Endothelial cell of umbilical vein (primary cell): ENCODE measurements around the gene ZHX3. TPM values are rescaled to one million over a fixed set of nuclear protein-coding genes. Genes with fewer than 3 reads are reported as not detected.

Experiments
- BruUV-seq: library from RNA; stranded (reverse); fragments of 400-500 nt; replicated peaks from 2 replicates; lab custom pipeline; 2021; lab: Mats Ljungman, UMichigan
- CTCF ChIA-PET: fragments of 300-600, 350-600 bp; sonication (Branson Sonifier 250); formaldehyde crosslinking; loops from one replicate; lab custom pipeline; 2021; ENCODE audit warnings: antibody characterized with exemption, inconsistent platforms; lab: Charles Lee
- POLR2A ChIA-PET: fragments of 300-600, 350-600 bp; sonication (Branson Sonifier 250); formaldehyde crosslinking; loops from one replicate; lab custom pipeline; 2021; ENCODE audit warnings: antibody characterized with exemption, inconsistent platforms; lab: Charles Lee
- DNase-seq: peaks from one replicate; pipeline ENCODE4 v3.0.0-alpha.2; 2011; ENCODE audit warnings: low read depth, low spot score
- FAIRE-seq: peaks from 2 replicates; lab custom pipeline; 2011; peaks lifted over from hg19 to GRCh38; lab: Jason Lieb, UNC
- H2AFZ ChIP-seq: 2 replicates; pipeline ENCODE4 v1.6.0; 2012; ENCODE audit warnings: low read depth, low read length, control low read depth, inconsistent platforms
- H3K27ac ChIP-seq: 2 replicates; pipeline ENCODE4 v1.5.1; 2011; ENCODE audit warnings: low read depth, mild to moderate bottlenecking, control low read depth, low read length, moderate library complexity; ENCODE audit not compliant: insufficient read depth
- H3K27me3 ChIP-seq, 2 experiments: 2 replicates each; pipeline versions ENCODE4 v1.6.0 to v1.6.1; 2011; ENCODE audit warnings: low read length in 2 of 2, mixed read lengths in 1 of 2; ENCODE audit not compliant: control insufficient read depth in 2 of 2, insufficient read depth in 2 of 2
- H3K36me3 ChIP-seq, 2 experiments: 2 replicates in 1 of 2; 3 replicates in 1 of 2; pipeline ENCODE4 v1.5.1; 2011; ENCODE audit warnings: low read length in 2 of 2, mild to moderate bottlenecking in 1 of 2, moderate library complexity in 1 of 2; ENCODE audit not compliant: control insufficient read depth in 2 of 2, insufficient read depth in 2 of 2; ENCODE audit errors: extremely low read depth in 1 of 2
- H3K4me1 ChIP-seq: 3 replicates; pipeline ENCODE4 v1.5.1; 2011; ENCODE audit warnings: mild to moderate bottlenecking, low read length; ENCODE audit not compliant: control insufficient read depth, insufficient read depth; ENCODE audit errors: extremely low read depth
- H3K4me2 ChIP-seq: 2 replicates; pipeline ENCODE4 v1.6.1; 2011; ENCODE audit warnings: low read length, control low read depth, mixed read lengths; ENCODE audit not compliant: insufficient read depth
- H3K4me3 ChIP-seq, 3 experiments: fragments of 200-600 bp in 1 of 3; sonication (generic), shearing (Covaris generic) in 1 of 3; replicated peaks in 1 of 3; 2 replicates each; pipeline ENCODE4 v1.5.1; 2011 to 2016; ENCODE audit warnings: control low read depth in 3 of 3, low read length in 3 of 3, mild to moderate bottlenecking in 2 of 3, inconsistent platforms in 1 of 3, low read depth in 1 of 3, moderate library complexity in 1 of 3; ENCODE audit not compliant: insufficient read depth in 1 of 3
- H3K79me2 ChIP-seq: 2 replicates; pipeline ENCODE4 v1.6.0; 2012; ENCODE audit warnings: low read length, inconsistent platforms; ENCODE audit not compliant: control insufficient read depth, insufficient read depth
- H3K9ac ChIP-seq: replicated peaks from 2 replicates; pipeline ENCODE3; 2011; ENCODE audit warnings: low read length, control low read depth; ENCODE audit not compliant: insufficient read depth; ENCODE audit errors: extremely low read depth
- H3K9me1 ChIP-seq: replicated peaks from 3 replicates; pipeline ENCODE4 v1.6.0; 2011; ENCODE audit warnings: mild to moderate bottlenecking, low read length; ENCODE audit not compliant: control insufficient read depth, insufficient read depth; ENCODE audit errors: extremely low read depth
- H3K9me3 ChIP-seq: replicated peaks from 2 replicates; pipeline ENCODE4 v1.5.1; 2012; ENCODE audit warnings: low read length, inconsistent platforms; ENCODE audit not compliant: control insufficient read depth, insufficient read depth
- H4K20me1 ChIP-seq: replicated peaks from 2 replicates; pipeline ENCODE3; 2011; ENCODE audit warnings: mild to moderate bottlenecking, low read length; ENCODE audit not compliant: control insufficient read depth, insufficient read depth; ENCODE audit errors: extremely low read depth
- EZH2 ChIP-seq: IDR thresholded peaks from 2 replicates; pipeline ENCODE4 v1.6.1; 2012; ENCODE audit warnings: borderline replicate concordance, low read depth, mild to moderate bottlenecking, moderate library complexity, low read length, inconsistent platforms; ENCODE audit not compliant: severe bottlenecking
- FOS ChIP-seq: IDR thresholded peaks from 2 replicates; pipeline ENCODE4 v1.6.1; 2011; ENCODE audit warnings: mild to moderate bottlenecking, low read length, moderate library complexity, borderline replicate concordance; ENCODE audit not compliant: insufficient read depth
- GATA2 ChIP-seq: IDR thresholded peaks from 2 replicates; pipeline ENCODE4 v1.7.0; 2011; ENCODE audit warnings: low read depth, mild to moderate bottlenecking, moderate library complexity, mixed read lengths, low read length; ENCODE audit not compliant: insufficient read length, insufficient read depth
- JUN ChIP-seq: IDR thresholded peaks from 2 replicates; pipeline ENCODE4 v1.6.1; 2011; ENCODE audit warnings: borderline replicate concordance, low read depth; ENCODE audit not compliant: insufficient read length, insufficient read depth
- MYC ChIP-seq: IDR thresholded peaks from one replicate; pipeline ENCODE4 v1.6.1; 2011; ENCODE audit warnings: mild to moderate bottlenecking, low read depth, low read length
- POLR2A ChIP-seq: IDR thresholded peaks from 2 replicates; pipeline ENCODE4 v1.6.1; 2012; ENCODE audit warnings: low read depth, mild to moderate bottlenecking, control low read depth, low read length
- POLR2AphosphoS5 ChIP-seq: IDR thresholded peaks from 2 replicates; pipeline ENCODE4 v1.6.1; 2012; ENCODE audit warnings: low read depth, mild to moderate bottlenecking, control low read depth, low read length, moderate library complexity; ENCODE audit not compliant: insufficient read depth
- dilution Hi-C: fragments of 300-500 bp; cut with MboI; formaldehyde crosslinking; loops from one replicate; pipeline ENCODE4 v1.15.0; 2019; ENCODE audit warnings: low sequenced_read_pairs; ENCODE audit not compliant: extremely low pct_ligation_motif_present
- intact Hi-C: fragments of 100-400 bp; cut with micrococcal nuclease; formaldehyde crosslinking; loops from one replicate; pipeline ENCODE4 v1.10.0; 2022
- polyA plus RNA-seq, 4 experiments: library from polyadenylated mRNA; depleted of rRNA in 3 of 4; stranded (reverse) in 3 of 4; unstranded in 1 of 4; fragments of >200 nt; gene quantifications; 2 replicates each; pipeline versions ENCODE4 v1.2.1 to v1.2.3, GENCODE V29; 2011 to 2012; ENCODE audit warnings: missing spikeins in 1 of 4
- total RNA-seq: library from RNA; stranded (reverse); gene quantifications from 2 replicates; pipeline ENCODE4 v1.2.3, GENCODE V29; 2021
- TF ChIP-seq, protein P1 (sequence below): IDR thresholded peaks from 2 replicates; pipeline ENCODE4 v1.6.1; 2011; ENCODE audit not compliant: insufficient read depth, insufficient read length
- TF ChIP-seq, protein P2 (sequence below), 2 donors: IDR thresholded peaks; 1 replicate in 1 of 2; 2 replicates in 1 of 2; pipeline ENCODE4 v1.5.1; 2011; ENCODE audit warnings: low read length in 2 of 2, mild to moderate bottlenecking in 2 of 2, moderate library complexity in 2 of 2, control low read depth in 1 of 2, inconsistent platforms in 1 of 2, low read depth in 1 of 2; ENCODE audit not compliant: insufficient read depth in 1 of 2; ENCODE audit errors: extremely low read depth in 1 of 2

Gene ZHX3
- total and polyA plus RNA-seq, 2 donors (not counting 3 experiments of a cell fraction or from before 2014, with no cell fraction given) = 7.4 to 17.8 TPM

DNA sequence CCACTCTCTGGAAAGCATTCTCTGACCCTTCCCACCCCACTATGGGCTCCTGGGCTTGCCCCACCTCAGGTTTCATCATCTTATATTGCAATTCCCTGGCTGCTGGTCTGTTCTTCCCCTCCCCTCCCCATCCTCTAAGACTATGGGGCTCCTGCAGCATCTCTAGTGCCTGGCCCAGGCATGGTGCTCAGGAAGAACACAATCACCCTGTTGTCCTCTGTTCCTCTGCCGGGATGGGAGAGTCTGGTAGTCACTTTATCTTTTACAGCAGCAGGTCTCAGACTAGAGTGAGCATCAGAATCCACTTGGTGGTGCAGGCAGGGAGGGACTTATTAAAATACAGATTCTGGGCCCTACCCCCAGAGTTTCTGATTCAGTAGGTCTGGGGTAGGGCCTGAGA lies 18.1 kb upstream of the ZHX3 start:
- CTCF ChIA-PET = interaction anchor here (1.2 kb wide), 1 partner anchor 201 kb away, joined by 5 read pairs; no protein-coding TSS in a partner anchor
- peaks cover 18% of the 10 kb centered on the region for H3K4me1 ChIP-seq
- BruUV-seq = no TSS peak
- POLR2A ChIA-PET = no interaction called here
- dilution Hi-C loops (no loop called here), intact Hi-C loops (no loop called here)
- H2AFZ ChIP-seq = no peak overlapping the region
- H3K79me2 ChIP-seq = no peaks in the 10 kb centered on the region
- H3K9me3 ChIP-seq = no peaks in the 10 kb centered on the region
- no peak overlapping the region for H3K4me3 ChIP-seq
- H3K9me1 ChIP-seq = no peaks in the 10 kb centered on the region
- no peaks in the 10 kb centered on the region for H3K27me3 ChIP-seq
- no peak overlapping the region for H3K9ac ChIP-seq
- H3K27ac ChIP-seq = no peak overlapping the region
- H3K36me3 ChIP-seq = no peaks in the 10 kb centered on the region
- FAIRE-seq (no peak), DNase-seq (no peak)
- no peaks in the 10 kb centered on the region for H4K20me1 ChIP-seq
- TF ChIP-seq FOS (no peak), GATA2 (no peak), POLR2AphosphoS5 (no peak), MYC (no peak), EZH2 (no peak), POLR2A (no peak), JUN (no peak)
- TF ChIP-seq, protein P1, sequence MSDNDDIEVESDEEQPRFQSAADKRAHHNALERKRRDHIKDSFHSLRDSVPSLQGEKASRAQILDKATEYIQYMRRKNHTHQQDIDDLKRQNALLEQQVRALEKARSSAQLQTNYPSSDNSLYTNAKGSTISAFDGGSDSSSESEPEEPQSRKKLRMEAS = no peak
- TF ChIP-seq, protein P2, sequence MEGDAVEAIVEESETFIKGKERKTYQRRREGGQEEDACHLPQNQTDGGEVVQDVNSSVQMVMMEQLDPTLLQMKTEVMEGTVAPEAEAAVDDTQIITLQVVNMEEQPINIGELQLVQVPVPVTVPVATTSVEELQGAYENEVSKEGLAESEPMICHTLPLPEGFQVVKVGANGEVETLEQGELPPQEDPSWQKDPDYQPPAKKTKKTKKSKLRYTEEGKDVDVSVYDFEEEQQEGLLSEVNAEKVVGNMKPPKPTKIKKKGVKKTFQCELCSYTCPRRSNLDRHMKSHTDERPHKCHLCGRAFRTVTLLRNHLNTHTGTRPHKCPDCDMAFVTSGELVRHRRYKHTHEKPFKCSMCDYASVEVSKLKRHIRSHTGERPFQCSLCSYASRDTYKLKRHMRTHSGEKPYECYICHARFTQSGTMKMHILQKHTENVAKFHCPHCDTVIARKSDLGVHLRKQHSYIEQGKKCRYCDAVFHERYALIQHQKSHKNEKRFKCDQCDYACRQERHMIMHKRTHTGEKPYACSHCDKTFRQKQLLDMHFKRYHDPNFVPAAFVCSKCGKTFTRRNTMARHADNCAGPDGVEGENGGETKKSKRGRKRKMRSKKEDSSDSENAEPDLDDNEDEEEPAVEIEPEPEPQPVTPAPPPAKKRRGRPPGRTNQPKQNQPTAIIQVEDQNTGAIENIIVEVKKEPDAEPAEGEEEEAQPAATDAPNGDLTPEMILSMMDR (IDR thresholded peaks at IDR 0.05; ENCODE audit: extremely low read depth in 1 of 2, insufficient read depth in 1 of 2, low read depth in 1 of 2, low read length in 2 of 2) = no peak
- H3K4me2 ChIP-seq = no peak overlapping the region
